DND-41 (cell line): ENCODE data around the gene ZBTB8A.

Source experiments
- EZH2 ChIP-seq: IDR thresholded peaks from 3 replicates; pipeline ENCODE4 v1.6.1; 2012; ENCODE audit warnings: borderline replicate concordance, low read depth, mild to moderate bottlenecking, moderate library complexity, low read length, inconsistent platforms; ENCODE audit not compliant: severe bottlenecking
- TF ChIP-seq, protein P1 (sequence below): IDR thresholded peaks from 2 replicates; pipeline ENCODE4 v1.5.1; 2012; ENCODE audit warnings: borderline replicate concordance, low read length, moderate library complexity, mild to moderate bottlenecking; ENCODE audit not compliant: poor library complexity, severe bottlenecking; ENCODE audit errors: extremely low read depth

DNA sequence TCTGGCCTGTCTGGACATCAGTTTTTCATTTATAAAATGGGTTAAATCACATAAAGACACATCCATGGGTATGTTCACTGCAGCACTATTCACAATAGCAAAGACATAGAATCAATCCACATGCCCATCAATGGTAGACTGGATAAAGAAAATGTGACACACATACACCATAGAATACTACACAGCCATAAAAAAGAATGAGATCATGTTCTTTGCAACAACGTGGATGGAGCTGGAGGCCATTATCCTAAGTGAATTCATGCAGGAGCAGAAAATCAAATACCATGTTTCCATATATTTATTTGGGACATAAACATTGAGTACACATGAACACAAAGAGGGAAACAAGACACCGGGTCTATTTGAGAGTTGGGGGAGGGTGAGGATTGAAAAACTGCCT, 83.0 kb downstream of the ZBTB8A start:
- TF ChIP-seq, protein P1, sequence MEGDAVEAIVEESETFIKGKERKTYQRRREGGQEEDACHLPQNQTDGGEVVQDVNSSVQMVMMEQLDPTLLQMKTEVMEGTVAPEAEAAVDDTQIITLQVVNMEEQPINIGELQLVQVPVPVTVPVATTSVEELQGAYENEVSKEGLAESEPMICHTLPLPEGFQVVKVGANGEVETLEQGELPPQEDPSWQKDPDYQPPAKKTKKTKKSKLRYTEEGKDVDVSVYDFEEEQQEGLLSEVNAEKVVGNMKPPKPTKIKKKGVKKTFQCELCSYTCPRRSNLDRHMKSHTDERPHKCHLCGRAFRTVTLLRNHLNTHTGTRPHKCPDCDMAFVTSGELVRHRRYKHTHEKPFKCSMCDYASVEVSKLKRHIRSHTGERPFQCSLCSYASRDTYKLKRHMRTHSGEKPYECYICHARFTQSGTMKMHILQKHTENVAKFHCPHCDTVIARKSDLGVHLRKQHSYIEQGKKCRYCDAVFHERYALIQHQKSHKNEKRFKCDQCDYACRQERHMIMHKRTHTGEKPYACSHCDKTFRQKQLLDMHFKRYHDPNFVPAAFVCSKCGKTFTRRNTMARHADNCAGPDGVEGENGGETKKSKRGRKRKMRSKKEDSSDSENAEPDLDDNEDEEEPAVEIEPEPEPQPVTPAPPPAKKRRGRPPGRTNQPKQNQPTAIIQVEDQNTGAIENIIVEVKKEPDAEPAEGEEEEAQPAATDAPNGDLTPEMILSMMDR, result no peak
- no peak for TF ChIP-seq EZH2
